Coronary artery (tissue), 2 donors: ENCODE data around the gene KIRREL2.
"Not testable (repeated sequence)": the region's sequence is repeated elsewhere in the genome, so short reads cannot be mapped to it uniquely, and the experiment has no call there.

Experiments used
- DNase-seq: peaks from one replicate; pipeline ENCODE4 v3.0.0-alpha.2; 2017; ENCODE audit warnings: low spot score
- H3K27ac ChIP-seq, 2 donors: fragments of 200-600 bp; sonication (generic); one replicate each; pipeline ENCODE4 v1.5.1; 2016 to 2019
- H3K4me3 ChIP-seq: fragments of 200-600 bp; sonication (generic); 2 replicates; pipeline ENCODE4 v1.5.1; 2016; ENCODE audit warnings: mild to moderate bottlenecking, moderate library complexity
- CTCF ChIP-seq: fragments of 200-600 bp; sonication (generic); IDR thresholded peaks from one replicate; pipeline ENCODE4 v1.5.1; 2019; ENCODE audit warnings: antibody characterized with exemption

KIRREL2 gene

GRCh38 chr19:35883882-35884281 is 27.2 kb downstream of the KIRREL2 start:
- no peak for DNase-seq
- Histone ChIP-seq H3K4me3 (no peak overlapping the region), H3K27ac (no peak overlapping the region)
- no peak for TF ChIP-seq CTCF

GRCh38 chr19:35885225-35885738 is 28.6 kb downstream of the KIRREL2 start:
- DNase-seq, result no peak
- Histone ChIP-seq H3K4me3 (no peak overlapping the region), H3K27ac (no peak overlapping the region)
- TF ChIP-seq CTCF, result no peak

GRCh38 chr19:35885904-35886303 is 29.2 kb downstream of the KIRREL2 start:
- no peak for DNase-seq
- H3K27ac ChIP-seq, result no peak overlapping the region
- no peak overlapping the region for H3K4me3 ChIP-seq
- no peak for TF ChIP-seq CTCF

- no peak for DNase-seq
- TF ChIP-seq CTCF, result no peak
- no peak overlapping the region for H3K4me3 ChIP-seq
- H3K27ac ChIP-seq, result no peak overlapping the region
Measured at GRCh38 chr19:35887197-35887596, 30.5 kb downstream of the KIRREL2 start.

- TF ChIP-seq CTCF, result no peak
- Histone ChIP-seq H3K4me3 (no peak overlapping the region), H3K27ac (no peak overlapping the region)
- no peak for DNase-seq
Measured at GRCh38 chr19:35888398-35888797, 31.7 kb downstream of the KIRREL2 start.

- Histone ChIP-seq H3K27ac (no peak overlapping the region), H3K4me3 (no peak overlapping the region)
- DNase-seq, result no peak
- TF ChIP-seq CTCF, result no peak
Measured at GRCh38 chr19:35889370-35890112, 32.8 kb downstream of the KIRREL2 start.

GRCh38 chr19:35890113-35890650 is 33.5 kb downstream of the KIRREL2 start:
- no peak for DNase-seq
- no peak for TF ChIP-seq CTCF
- Histone ChIP-seq H3K4me3 (no peak overlapping the region), H3K27ac (no peak overlapping the region)

- not testable (repeated sequence) for DNase-seq, H3K4me3 ChIP-seq, H3K27ac ChIP-seq
Measured at GRCh38 chr19:35891819-35892218, 35.1 kb downstream of the KIRREL2 start.
